GM23338 (cell line): ENCODE results near the gene CD28.

Experiments used
- CREB1 ChIP-seq: fragments of 250-450 bp; sonication (Bioruptor Pico); IDR thresholded peaks from 2 replicates; pipeline ENCODE4 v1.5.0; 2020; ENCODE audit warnings: low read depth, mild to moderate bottlenecking, moderate library complexity
- ETS1 ChIP-seq: IDR thresholded peaks from 2 replicates; pipeline ENCODE4 v1.6.1; 2016; ENCODE audit warnings: antibody characterized with exemption
- EZH2 ChIP-seq: fragments of 200-600 bp; sonication (generic); IDR thresholded peaks from one replicate; pipeline ENCODE4 v1.8.0; 2017; ENCODE audit warnings: antibody characterized with exemption, mild to moderate bottlenecking, low read depth; ENCODE audit not compliant: unreplicated experiment
- EZH2phosphoT487 ChIP-seq: fragments of 200-600 bp; sonication (generic); IDR thresholded peaks from one replicate; pipeline ENCODE4 v1.8.1; 2018; ENCODE audit warnings: antibody characterized with exemption; ENCODE audit not compliant: unreplicated experiment
- JUNB ChIP-seq: IDR thresholded peaks from one replicate; pipeline ENCODE4 v1.6.1; 2016; ENCODE audit warnings: antibody characterized with exemption; ENCODE audit not compliant: unreplicated experiment
- NANOG ChIP-seq: IDR thresholded peaks from 2 replicates; pipeline ENCODE4 v1.6.1; 2016; ENCODE audit warnings: antibody characterized with exemption, borderline replicate concordance
- POLR2AphosphoS5 ChIP-seq: IDR thresholded peaks from 2 replicates; pipeline ENCODE4 v1.6.1; 2016; ENCODE audit warnings: antibody characterized with exemption, low read depth
- REST ChIP-seq: IDR thresholded peaks from one replicate; pipeline ENCODE4 v1.6.1; 2018; ENCODE audit warnings: antibody characterized with exemption; ENCODE audit not compliant: unreplicated experiment
- STAT1 ChIP-seq: IDR thresholded peaks from one replicate; pipeline ENCODE4 v1.6.1; 2016; ENCODE audit warnings: antibody characterized with exemption; ENCODE audit not compliant: unreplicated experiment
- ZNF114 ChIP-seq: fragments of 250-450 bp; sonication (Bioruptor Pico); IDR thresholded peaks from 2 replicates; pipeline ENCODE4 v1.5.0; 2020; ENCODE audit warnings: mild to moderate bottlenecking, moderate library complexity
- ZNF331 ChIP-seq: fragments of 250-450 bp; sonication (Bioruptor Pico); IDR thresholded peaks from 2 replicates; pipeline ENCODE4 v1.5.0; 2020; ENCODE audit warnings: low read depth, mild to moderate bottlenecking, moderate library complexity
- ZNF462 ChIP-seq: fragments of 250-450 bp; sonication (Bioruptor Pico); IDR thresholded peaks from 2 replicates; pipeline ENCODE4 v1.5.0; 2020; ENCODE audit warnings: mild to moderate bottlenecking, moderate library complexity
- TF ChIP-seq, protein P1 (sequence below), 2 experiments: fragments of 200-600 bp in 1 of 2; sonication (generic) in 1 of 2; conservative IDR thresholded peaks; 2 replicates each; pipeline versions ENCODE4 v1.5.1 to v1.6.1; 2016 to 2017; ENCODE audit warnings: antibody characterized with exemption in 2 of 2, low read depth in 2 of 2, mild to moderate bottlenecking in 2 of 2, moderate library complexity in 1 of 2

DNA sequence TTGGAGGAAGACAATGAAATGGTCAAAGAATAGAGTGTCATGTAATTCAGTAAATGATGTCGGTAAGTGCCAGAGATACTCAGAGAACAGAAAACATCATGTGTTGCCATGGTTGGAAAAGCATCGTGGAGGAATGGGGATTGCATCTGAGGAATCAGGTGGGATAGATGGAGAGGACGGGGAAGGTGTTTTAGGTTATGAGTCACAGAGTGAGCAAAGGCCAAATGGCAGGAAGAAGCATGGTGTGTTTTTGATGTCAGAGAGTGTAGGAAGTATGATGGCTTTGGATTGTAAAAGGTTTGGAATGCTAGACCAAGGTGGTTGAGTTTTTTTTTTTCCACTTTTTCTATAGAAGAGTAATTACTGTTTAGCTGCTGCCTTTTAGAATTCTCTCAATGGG lies 27.5 kb upstream of the CD28 start:
- TF ChIP-seq, protein P1, sequence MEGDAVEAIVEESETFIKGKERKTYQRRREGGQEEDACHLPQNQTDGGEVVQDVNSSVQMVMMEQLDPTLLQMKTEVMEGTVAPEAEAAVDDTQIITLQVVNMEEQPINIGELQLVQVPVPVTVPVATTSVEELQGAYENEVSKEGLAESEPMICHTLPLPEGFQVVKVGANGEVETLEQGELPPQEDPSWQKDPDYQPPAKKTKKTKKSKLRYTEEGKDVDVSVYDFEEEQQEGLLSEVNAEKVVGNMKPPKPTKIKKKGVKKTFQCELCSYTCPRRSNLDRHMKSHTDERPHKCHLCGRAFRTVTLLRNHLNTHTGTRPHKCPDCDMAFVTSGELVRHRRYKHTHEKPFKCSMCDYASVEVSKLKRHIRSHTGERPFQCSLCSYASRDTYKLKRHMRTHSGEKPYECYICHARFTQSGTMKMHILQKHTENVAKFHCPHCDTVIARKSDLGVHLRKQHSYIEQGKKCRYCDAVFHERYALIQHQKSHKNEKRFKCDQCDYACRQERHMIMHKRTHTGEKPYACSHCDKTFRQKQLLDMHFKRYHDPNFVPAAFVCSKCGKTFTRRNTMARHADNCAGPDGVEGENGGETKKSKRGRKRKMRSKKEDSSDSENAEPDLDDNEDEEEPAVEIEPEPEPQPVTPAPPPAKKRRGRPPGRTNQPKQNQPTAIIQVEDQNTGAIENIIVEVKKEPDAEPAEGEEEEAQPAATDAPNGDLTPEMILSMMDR (conservative IDR thresholded peaks at IDR 0.05; ENCODE audit: low read depth in 2 of 2), result no peak
- TF ChIP-seq EZH2, result no peak
- TF ChIP-seq POLR2AphosphoS5, result no peak
- no peak for TF ChIP-seq REST
- no peak for TF ChIP-seq ZNF331
- no peak for TF ChIP-seq EZH2phosphoT487
- no peak for TF ChIP-seq CREB1 (CRISPR knock-in tag)
- no peak for TF ChIP-seq ZNF462 (CRISPR knock-in tag)
- no peak for TF ChIP-seq ETS1
- no peak for TF ChIP-seq JUNB
- TF ChIP-seq STAT1, result no peak
- TF ChIP-seq NANOG, result no peak
- no peak for TF ChIP-seq ZNF114 (CRISPR knock-in tag)
